CD14-positive monocyte (primary cell): Measurements from ENCODE around the gene MRPL43. TPM values are rescaled to one million over a fixed set of nuclear protein-coding genes. Genes with fewer than 3 reads are reported as not detected.

Experiments
- DNase-seq, 3 donors: peaks; one replicate each; pipeline ENCODE4 v3.0.0-alpha.2; 2011 to 2022
- H2AFZ ChIP-seq: 2 replicates; pipeline ENCODE4 v1.6.0; 2012; ENCODE audit warnings: mild to moderate bottlenecking, low read depth, low read length, inconsistent platforms; ENCODE audit not compliant: insufficient read depth, poor library complexity, severe bottlenecking
- H3K27ac ChIP-seq, 2 donors: 1 replicate in 1 of 2; 2 replicates in 1 of 2; pipeline ENCODE4 v1.5.1; 2012 to 2013; ENCODE audit warnings: low read length in 2 of 2, control low read depth in 1 of 2, inconsistent platforms in 1 of 2, low read depth in 1 of 2, mild to moderate bottlenecking in 1 of 2
- H3K27me3 ChIP-seq, 2 donors: one replicate each; pipeline versions ENCODE4 v1.6.0 to v1.6.1; 2011 to 2013; ENCODE audit warnings: low read length in 2 of 2; ENCODE audit not compliant: control insufficient read depth in 2 of 2, insufficient read depth in 2 of 2
- H3K36me3 ChIP-seq, 2 donors: replicated peaks in 1 of 2; 1 replicate in 1 of 2; 2 replicates in 1 of 2; pipeline versions ENCODE4 v1.5.1 to v1.6.1; 2012 to 2013; ENCODE audit warnings: low read length in 2 of 2, control low read depth in 1 of 2, inconsistent platforms in 1 of 2, mild to moderate bottlenecking in 1 of 2; ENCODE audit not compliant: insufficient read depth in 2 of 2, control insufficient read depth in 1 of 2
- H3K4me1 ChIP-seq, 2 donors: 1 replicate in 1 of 2; 2 replicates in 1 of 2; pipeline versions ENCODE4 v1.5.1 to v1.6.1; 2012 to 2013; ENCODE audit warnings: low read length in 2 of 2, control low read depth in 1 of 2, inconsistent platforms in 1 of 2, mild to moderate bottlenecking in 1 of 2, moderate library complexity in 1 of 2; ENCODE audit not compliant: insufficient read depth in 2 of 2, control insufficient read depth in 1 of 2
- H3K4me2 ChIP-seq: replicated peaks from 2 replicates; pipeline ENCODE3; 2012; ENCODE audit warnings: low read length, moderate library complexity, mild to moderate bottlenecking; ENCODE audit not compliant: poor library complexity, severe bottlenecking; ENCODE audit errors: extremely low read depth
- H3K4me3 ChIP-seq, 3 experiments: fragments of 200-600 bp in 1 of 3; sonication (generic) in 1 of 3; replicated peaks in 1 of 3; 1 replicate in 2 of 3; 2 replicates in 1 of 3; pipeline ENCODE4 v1.5.1; 2011 to 2013; ENCODE audit warnings: low read length in 3 of 3, mild to moderate bottlenecking in 3 of 3, control low read depth in 2 of 3, low read depth in 2 of 3, inconsistent platforms in 1 of 3, moderate library complexity in 1 of 3
- H3K79me2 ChIP-seq: 2 replicates; pipeline ENCODE4 v1.6.0; 2012; ENCODE audit warnings: mild to moderate bottlenecking, control low read depth, inconsistent platforms, low read length, moderate library complexity; ENCODE audit not compliant: insufficient read depth
- H3K9ac ChIP-seq: 2 replicates; pipeline ENCODE4 v1.6.0; 2017; ENCODE audit warnings: low read length, mild to moderate bottlenecking; ENCODE audit not compliant: insufficient read depth, poor library complexity, severe bottlenecking
- H3K9me3 ChIP-seq, 2 donors: replicated peaks in 1 of 2; 1 replicate in 1 of 2; 2 replicates in 1 of 2; pipeline versions ENCODE4 v1.5.1 to v1.6.1; 2012 to 2013; ENCODE audit warnings: low read length in 2 of 2, control low read depth in 1 of 2; ENCODE audit not compliant: control insufficient read depth in 1 of 2, insufficient read depth in 1 of 2
- H4K20me1 ChIP-seq: 2 replicates; pipeline ENCODE4 v1.6.0; 2012; ENCODE audit warnings: mild to moderate bottlenecking, low read length, control low read depth, moderate library complexity; ENCODE audit not compliant: insufficient read depth
- H3K27ac Mint-ChIP-seq, 7 donors: one replicate each; pipeline ENCODE4 v1.8.0; 2020; ENCODE audit warnings: mild to moderate bottlenecking in 7 of 7, mixed read lengths in 7 of 7, moderate library complexity in 6 of 7, inconsistent platforms in 2 of 7
- H3K27me3 Mint-ChIP-seq, 3 donors: one replicate each; pipeline ENCODE4 v1.8.0; 2021 to 2022; ENCODE audit warnings: low read depth in 3 of 3, mild to moderate bottlenecking in 3 of 3, mixed read lengths in 3 of 3, moderate library complexity in 3 of 3, inconsistent platforms in 1 of 3
- H3K36me3 Mint-ChIP-seq, 2 donors: one replicate each; pipeline ENCODE4 v1.8.0; 2020; ENCODE audit warnings: mixed read lengths in 2 of 2, inconsistent platforms in 1 of 2, mild to moderate bottlenecking in 1 of 2
- H3K4me1 Mint-ChIP-seq: one replicate; pipeline ENCODE4 v1.8.0; 2020; ENCODE audit warnings: mild to moderate bottlenecking, mixed read lengths
- H3K4me3 Mint-ChIP-seq, 2 donors: one replicate each; pipeline ENCODE4 v1.8.0; 2020; ENCODE audit warnings: mild to moderate bottlenecking in 2 of 2, mixed read lengths in 2 of 2, moderate library complexity in 1 of 2
- H3K9me3 Mint-ChIP-seq, 7 donors: one replicate each; pipeline ENCODE4 v1.8.0; 2020 to 2022; ENCODE audit warnings: mixed read lengths in 7 of 7, mild to moderate bottlenecking in 6 of 7, moderate library complexity in 6 of 7, inconsistent platforms in 2 of 7
- WGBS: methylation state at CpG from one replicate; pipeline ENCODE4 v1.1.5; 2013; ENCODE audit warnings: missing lambda C conversion rate; ENCODE audit not compliant: insufficient coverage; 5-methylcytosine and 5-hydroxymethylcytosine counted together
- intact Hi-C, 2 donors: fragments of 100-400 bp; cut with micrococcal nuclease; formaldehyde crosslinking; loops; one replicate each; pipeline versions ENCODE4 v1.15.0 to v1.15.1; 2023
- polyA plus RNA-seq, 3 donors: library from polyadenylated mRNA; depleted of rRNA in 1 of 3; unstranded in 2 of 3; stranded (reverse) in 1 of 3; fragments of 300-500 nt in 2 of 3; fragments of >200 nt in 1 of 3; fragmentation: Illumina TruSeq in 2 of 3; gene quantifications; 1 replicate in 2 of 3; 2 replicates in 1 of 3; pipeline ENCODE4 v1.2.3, GENCODE V29; 2012 to 2021
- TF ChIP-seq, protein P1 (sequence below): fragments of 200-600 bp; IDR thresholded peaks from one replicate; pipeline ENCODE4 v1.8.0; 2022; ENCODE audit warnings: antibody characterized with exemption, mild to moderate bottlenecking

The MRPL43 gene
- polyA plus RNA-seq, 3 donors: 69.5 to 123 (median 98.0) TPM

- Histone ChIP-seq H3K9ac (no peak overlapping the region), H3K9me3 (no peaks in the 10 kb centered on the region), H3K27me3 (no peaks in the 10 kb centered on the region), H3K4me3 (no peak overlapping the region), H3K79me2 (no peaks in the 10 kb centered on the region), H4K20me1 (no peaks in the 10 kb centered on the region), H3K36me3 (peaks cover 11 to 39% of the 10 kb centered on the region in 2 donors), H3K4me1 (no peaks in the 10 kb centered on the region), H2AFZ (no peak overlapping the region), H3K4me2 (no peak overlapping the region), H3K27ac (no peak overlapping the region)
- DNase-seq: no peak
- intact Hi-C loops: no loop called here
- TF ChIP-seq, protein P1, sequence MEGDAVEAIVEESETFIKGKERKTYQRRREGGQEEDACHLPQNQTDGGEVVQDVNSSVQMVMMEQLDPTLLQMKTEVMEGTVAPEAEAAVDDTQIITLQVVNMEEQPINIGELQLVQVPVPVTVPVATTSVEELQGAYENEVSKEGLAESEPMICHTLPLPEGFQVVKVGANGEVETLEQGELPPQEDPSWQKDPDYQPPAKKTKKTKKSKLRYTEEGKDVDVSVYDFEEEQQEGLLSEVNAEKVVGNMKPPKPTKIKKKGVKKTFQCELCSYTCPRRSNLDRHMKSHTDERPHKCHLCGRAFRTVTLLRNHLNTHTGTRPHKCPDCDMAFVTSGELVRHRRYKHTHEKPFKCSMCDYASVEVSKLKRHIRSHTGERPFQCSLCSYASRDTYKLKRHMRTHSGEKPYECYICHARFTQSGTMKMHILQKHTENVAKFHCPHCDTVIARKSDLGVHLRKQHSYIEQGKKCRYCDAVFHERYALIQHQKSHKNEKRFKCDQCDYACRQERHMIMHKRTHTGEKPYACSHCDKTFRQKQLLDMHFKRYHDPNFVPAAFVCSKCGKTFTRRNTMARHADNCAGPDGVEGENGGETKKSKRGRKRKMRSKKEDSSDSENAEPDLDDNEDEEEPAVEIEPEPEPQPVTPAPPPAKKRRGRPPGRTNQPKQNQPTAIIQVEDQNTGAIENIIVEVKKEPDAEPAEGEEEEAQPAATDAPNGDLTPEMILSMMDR: no peak
- peaks cover 32 to 33% of the 10 kb centered on the region in 2 donors for H3K36me3 Mint-ChIP-seq
- no peak overlapping the region for H3K27ac Mint-ChIP-seq
- peaks cover 0 to 1% (median 0%) of the 10 kb centered on the region in 7 donors for H3K9me3 Mint-ChIP-seq
- H3K4me3 Mint-ChIP-seq: no peak overlapping the region
- peaks cover 0 to 2% (median 0%) of the 10 kb centered on the region in 3 donors for H3K27me3 Mint-ChIP-seq
- no peaks in the 10 kb centered on the region for H3K4me1 Mint-ChIP-seq
- 96% methylated on average over 3 of the region's 13 CpGs for WGBS
Measured at GRCh38 chr10:100978121-100978900, 9.0 kb downstream of the MRPL43 start.

- intact Hi-C loops: no loop called here
- Histone ChIP-seq H3K9me3 (no peaks in the 10 kb centered on the region), H4K20me1 (no peaks in the 10 kb centered on the region), H3K4me1 (no peaks in the 10 kb centered on the region), H3K27me3 (no peaks in the 10 kb centered on the region), H3K79me2 (no peaks in the 10 kb centered on the region), H3K4me2 (no peak overlapping the region), H3K9ac (no peak overlapping the region), H3K27ac (no peak overlapping the region), H3K36me3 (peaks cover 11 to 30% of the 10 kb centered on the region in 2 donors), H3K4me3 (no peak overlapping the region), H2AFZ (no peak overlapping the region)
- no peak for DNase-seq
- Mint-ChIP-seq H3K9me3 (peaks cover 0 to 1% (median 0%) of the 10 kb centered on the region in 7 donors), H3K4me3 (no peak overlapping the region), H3K27me3 (peaks cover 0 to 2% (median 0%) of the 10 kb centered on the region in 3 donors), H3K4me1 (no peaks in the 10 kb centered on the region), H3K27ac (no peak overlapping the region), H3K36me3 (peaks cover 24 to 27% of the 10 kb centered on the region in 2 donors)
- WGBS: no CpG with 5 or more reads among the region's 6 CpGs
- TF ChIP-seq, protein P1: no peak
Measured at GRCh38 chr10:100977436-100977835, 9.9 kb downstream of the MRPL43 start.
